NCI-H1436 treated with DMSO at 0.1 percent for 48 hours (cell line): Measurements from ENCODE around the gene ATXN7L3.

Source experiments
- DNase-seq: peaks from one replicate; lab custom pipeline; 2025; lab: John Stamatoyannopoulos, UW

ATXN7L3 gene

DNA sequence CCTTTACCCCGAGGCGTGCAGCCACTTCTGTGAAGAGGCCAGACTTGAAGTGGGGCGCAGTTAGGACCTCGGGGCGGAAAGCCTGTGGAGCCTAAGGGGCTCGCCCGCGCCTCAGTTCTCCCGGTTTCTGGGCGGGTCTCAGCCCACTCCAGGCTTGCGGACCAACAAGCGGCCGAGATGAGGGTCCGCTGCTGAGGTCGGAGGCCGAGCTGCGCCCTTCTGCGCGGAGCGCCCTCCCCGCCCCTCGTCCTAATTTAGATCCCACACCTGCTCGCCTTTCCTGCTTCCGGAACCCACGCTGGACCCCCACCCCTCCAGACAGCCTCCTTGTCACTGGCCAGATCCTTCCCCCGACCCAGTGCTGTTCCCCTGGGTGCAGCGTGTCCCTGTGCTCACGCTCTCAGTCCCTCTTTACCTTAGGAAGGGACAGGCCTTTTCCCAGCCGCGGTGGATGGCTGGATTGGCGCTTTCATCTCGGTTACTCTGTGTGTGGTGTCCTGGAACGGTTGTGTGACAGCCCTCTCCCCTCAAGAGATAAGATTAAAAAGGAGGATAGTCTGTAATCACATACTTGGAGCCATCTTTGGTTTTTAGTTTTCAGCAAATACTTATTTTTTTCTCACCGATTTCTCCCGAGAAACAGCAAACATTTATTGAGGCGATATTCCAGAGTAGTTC, 933 bp upstream of the ATXN7L3 start:
- DNase-seq = no peak

DNA sequence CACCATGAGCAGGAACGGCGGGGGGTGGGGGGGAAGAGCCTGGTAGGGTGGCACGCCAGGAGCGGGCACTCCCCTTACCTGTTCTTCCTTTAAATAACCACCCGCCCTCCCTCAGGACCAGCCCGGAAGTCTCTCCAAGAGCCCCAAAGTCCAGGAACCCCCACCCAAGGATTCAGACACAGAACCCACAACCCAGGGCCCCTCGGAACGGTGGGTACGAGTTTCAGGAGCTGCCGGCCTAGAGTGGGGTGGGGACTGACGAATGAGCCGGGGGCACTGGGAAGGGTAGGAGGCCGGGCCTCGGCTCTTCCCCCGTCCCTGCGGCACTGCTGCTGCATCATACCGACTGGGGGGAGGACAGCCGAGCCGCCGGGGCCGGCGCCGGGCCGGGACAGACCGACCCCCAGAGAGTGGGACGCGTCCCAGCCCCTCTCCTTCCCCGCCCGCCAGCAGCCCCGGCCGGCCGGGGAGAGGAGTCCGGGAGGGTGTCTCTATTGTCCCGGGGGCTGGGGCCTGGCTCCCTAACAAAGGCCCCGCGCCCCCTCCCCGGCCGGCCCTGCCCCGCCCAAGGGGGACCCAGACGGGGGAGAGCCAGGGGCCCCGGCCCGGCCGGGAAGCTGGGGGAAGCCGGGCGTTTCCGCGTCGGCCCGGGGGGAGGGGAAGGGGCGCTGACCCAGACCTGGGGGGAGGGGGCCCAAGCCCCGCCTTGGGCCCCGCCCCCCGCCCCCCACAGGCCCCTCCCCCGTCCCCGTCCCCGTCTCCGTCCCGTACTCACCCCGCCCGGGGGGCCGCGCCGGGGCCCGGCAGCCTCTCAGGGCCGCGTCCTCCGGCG, 747 bp downstream of the ATXN7L3 start:
- no peak for DNase-seq

DNA sequence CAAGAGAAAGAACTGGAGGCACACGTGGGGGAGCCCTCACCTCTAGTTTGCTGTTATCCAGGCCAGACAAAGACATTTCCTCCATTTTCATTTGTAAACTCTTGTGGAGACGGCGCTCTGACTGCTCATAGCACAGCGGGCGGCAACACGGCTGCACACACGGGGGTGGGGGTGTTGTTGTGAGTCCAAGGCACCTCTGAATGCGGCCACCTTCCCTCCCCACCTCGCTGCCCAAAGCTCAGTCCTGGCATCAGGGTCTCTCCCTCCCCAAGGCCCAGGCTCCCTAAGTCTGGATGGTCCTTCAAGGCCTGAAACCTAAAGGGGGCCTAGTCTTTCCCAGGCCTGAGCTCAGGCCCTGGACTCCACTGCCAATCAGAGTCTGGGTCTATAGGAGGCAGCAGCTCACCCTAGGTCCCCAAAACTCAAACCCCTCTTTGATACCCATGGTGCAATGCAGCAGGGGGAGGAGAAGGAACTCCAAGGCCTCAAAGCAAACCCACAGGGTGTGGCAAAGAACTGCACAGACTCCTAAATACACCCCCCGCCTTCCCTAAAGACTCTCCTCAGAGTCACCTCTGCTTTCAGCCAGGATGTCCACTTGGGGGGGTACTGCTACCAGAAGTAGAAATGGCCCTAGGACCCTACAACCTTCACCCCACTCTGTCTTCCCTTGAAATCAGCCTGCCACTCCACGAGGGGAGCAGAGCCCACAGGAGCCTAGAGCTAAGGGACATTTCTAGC, 1.5 kb downstream of the ATXN7L3 start:
- DNase-seq = no peak

DNA sequence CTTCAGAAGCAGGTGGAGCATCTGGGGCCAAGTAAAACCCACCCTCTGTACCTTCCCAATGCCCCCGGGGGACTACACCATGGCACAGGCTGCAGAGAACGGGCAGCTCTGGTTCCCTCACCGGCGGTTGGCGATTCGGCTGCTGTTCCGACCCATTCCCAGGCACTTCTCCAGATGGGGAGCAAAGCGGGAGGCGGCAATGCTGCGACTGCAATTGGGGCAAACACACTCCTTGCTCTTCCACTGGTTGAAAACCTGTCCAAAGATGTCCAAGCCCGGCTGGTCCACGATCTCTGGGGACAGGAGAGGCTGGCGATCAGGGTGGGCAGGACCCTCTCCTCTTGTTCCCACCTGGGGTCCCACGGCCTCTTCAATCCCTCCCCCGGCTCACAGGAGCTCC, 2.6 kb downstream of the ATXN7L3 start:
- DNase-seq = no peak

DNA sequence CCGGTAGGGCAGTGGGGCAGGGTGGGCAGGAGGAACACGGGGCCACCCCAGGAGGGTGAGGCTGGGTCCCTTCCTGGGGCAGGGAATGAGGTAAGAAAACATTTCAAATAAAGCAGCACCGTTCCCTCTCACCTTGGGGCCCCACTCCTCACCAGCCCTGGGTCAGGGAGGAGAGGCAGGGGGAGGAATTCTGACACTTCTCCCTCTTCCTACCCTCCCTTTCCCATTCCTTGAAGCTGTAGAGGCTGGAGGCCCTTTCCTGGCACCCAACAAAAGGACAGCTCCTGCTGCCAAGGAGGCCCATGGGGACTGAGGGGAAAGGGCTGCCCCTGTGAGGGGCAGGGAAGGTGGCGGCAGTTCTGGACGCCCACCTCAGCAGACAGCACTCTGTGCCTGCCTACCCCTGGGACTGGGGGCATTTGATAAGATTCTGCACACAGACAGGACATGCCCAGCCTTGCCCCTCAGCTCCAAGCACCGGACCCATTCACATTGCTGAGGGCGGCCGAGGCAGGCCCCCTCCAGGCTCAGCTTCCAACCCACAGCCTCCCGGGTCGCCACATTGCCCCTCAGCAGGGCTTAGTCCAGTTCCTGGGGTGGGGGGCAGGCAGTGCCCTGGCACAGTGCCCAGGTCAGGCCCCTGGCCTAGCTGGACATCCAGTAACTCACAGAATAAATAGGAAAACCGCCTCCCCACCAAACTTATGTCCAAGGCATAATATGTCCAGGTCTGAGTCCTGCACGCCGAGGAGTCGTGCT, 6.2 kb downstream of the ATXN7L3 start:
- DNase-seq = no peak

DNA sequence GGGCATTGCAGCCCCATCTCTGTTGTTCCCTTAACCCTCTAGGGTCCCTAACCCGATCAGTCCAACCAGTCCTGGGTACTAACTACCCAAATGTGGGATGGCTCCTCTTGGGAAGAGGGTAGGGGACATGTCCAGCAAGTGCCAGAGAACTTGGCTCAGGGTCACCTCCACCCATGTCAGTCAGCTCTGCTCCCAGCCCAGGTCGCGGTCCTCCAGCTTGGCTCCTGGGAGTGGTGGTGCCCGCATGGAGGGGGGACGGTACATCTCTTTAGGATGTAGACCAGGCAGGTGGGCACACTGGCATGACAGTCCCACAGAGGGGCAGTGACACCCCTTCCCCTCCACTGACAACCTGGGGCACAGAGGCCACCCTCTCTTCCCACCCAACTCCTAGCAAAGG, 6.9 kb downstream of the ATXN7L3 start:
- DNase-seq = no peak

DNA sequence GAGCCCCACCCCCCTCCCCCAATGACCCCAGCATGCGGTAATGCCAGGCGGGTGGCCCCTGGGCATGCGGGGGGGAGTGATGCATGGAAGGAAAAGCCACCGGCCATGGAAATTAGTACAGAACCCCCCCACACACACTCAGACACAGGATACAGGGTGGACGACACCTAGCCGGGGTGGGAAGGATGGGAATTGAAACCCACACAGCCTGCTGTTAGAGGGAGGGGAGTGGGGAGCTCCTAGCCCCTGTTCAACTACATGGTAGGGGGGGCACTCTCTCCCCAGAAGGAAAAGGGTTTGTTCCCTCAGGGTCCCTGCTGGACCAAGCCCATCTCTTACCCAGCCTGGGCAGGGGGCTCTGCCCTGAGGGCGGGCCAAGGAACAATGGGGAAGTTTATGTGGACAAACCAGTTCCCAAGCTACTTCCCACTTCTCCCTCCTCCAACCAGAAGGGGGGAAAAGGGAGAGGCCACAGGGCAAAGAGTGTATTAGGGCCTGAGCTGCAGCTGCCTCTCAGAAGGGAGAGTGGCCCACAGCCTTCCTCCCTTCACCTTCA, 7.7 kb downstream of the ATXN7L3 start:
- DNase-seq = no peak

DNA sequence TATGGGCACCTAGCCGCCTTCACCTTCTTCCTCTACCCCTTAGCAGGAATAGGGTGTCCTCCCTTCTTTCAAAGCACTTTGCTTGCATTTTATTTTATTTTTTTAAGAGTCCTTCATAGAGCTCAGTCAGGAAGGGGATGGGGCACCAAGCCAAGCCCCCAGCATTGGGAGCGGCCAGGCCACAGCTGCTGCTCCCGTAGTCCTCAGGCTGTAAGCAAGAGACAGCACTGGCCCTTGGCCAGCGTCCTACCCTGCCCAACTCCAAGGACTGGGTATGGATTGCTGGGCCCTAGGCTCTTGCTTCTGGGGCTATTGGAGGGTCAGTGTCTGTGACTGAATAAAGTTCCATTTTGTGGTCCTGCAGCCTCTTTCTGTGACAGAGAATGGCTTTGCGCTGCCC, 8.3 kb downstream of the ATXN7L3 start:
- DNase-seq = no peak

DNA sequence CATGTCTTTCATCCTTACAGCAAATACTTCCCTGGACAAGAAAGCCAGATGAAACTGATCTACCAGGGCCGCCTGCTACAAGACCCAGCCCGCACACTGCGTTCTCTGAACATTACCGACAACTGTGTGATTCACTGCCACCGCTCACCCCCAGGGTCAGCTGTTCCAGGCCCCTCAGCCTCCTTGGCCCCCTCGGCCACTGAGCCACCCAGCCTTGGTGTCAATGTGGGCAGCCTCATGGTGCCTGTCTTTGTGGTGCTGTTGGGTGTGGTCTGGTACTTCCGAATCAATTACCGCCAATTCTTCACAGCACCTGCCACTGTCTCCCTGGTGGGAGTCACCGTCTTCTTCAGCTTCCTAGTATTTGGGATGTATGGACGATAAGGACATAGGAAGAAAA, 9.2 kb downstream of the ATXN7L3 start:
- no peak for DNase-seq

DNA sequence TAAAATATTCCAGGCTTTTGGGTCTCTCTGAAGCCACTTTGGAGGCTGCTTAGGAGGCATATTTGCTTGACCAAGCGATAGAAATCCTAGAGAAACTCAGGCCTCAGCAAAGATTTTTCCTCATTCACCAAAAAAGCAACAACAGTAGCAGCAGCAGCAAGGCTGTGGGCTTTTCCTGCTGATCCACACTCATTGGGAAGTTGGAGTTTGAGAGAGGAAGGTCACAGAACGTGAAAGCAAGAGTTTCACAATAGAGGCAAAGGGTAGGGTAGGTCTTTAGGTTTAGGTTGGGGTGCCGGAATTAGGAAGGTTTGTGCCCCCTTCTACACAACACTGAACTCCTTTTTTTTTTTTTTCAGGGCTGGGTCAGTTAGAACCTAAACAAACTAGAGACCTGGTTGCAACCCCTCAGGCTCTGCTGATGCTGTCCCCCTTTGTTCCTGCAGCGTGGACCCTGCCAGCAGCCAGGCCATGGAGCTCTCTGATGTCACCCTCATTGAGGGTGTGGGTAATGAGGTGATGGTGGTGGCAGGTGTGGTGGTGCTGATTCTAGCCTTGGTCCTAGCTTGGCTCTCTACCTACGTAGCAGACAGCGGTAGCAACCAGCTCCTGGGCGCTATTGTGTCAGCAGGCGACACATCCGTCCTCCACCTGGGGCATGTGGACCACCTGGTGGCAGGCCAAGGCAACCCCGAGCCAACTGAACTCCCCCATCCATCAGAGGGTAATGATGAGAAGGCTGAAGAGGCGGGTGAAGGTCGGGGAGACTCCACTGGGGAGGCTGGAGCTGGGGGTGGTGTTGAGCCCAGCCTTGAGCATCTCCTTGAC, 10.9 kb downstream of the ATXN7L3 start:
- DNase-seq = no peak

GRCh38 chr17:44187131-44187899, 12.4 kb downstream of the ATXN7L3 start:
- no peak for DNase-seq

- peak; percentile 98 for DNase-seq
Observed at GRCh38 chr17:44186307-44187130, 13.2 kb downstream of the ATXN7L3 start, which contains the start of gene TMUB2. TMUB2 (plus strand) TSS chr17:44186972; CDS start chr17:44187709, 737 bp downstream.

GRCh38 chr17:44184212-44184810, 15.4 kb downstream of the ATXN7L3 start:
- no peak for DNase-seq

GRCh38 chr17:44183024-44183423, 16.7 kb downstream of the ATXN7L3 start:
- DNase-seq = no peak

- no peak for DNase-seq
Observed at GRCh38 chr17:44178133-44178532, 21.6 kb downstream of the ATXN7L3 start.

DNA sequence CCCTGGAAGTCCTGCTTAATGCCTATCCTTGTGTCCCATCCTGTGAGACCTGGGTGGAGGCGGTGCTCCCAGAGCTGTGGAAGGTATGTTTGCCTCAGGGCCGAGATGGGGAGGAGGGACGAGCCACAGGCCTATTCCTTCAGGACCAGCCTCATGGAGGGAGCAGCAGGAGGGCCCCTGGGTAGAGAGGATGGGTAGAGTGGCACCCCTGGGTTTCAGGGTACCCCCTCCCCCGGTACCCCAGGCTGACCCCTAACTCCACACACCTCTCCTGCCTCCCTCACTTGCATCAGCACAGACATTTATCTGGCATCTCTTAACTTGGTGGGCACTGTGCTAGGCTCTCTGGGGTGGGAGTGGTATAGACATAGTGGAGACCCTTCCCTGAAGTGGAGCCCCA, 22.0 kb downstream of the ATXN7L3 start:
- no peak for DNase-seq

GRCh38 chr17:44176671-44177501, 22.8 kb downstream of the ATXN7L3 start:
- DNase-seq = no peak

- no peak for DNase-seq
Observed at GRCh38 chr17:44176257-44176656, 23.4 kb downstream of the ATXN7L3 start.
